HG02588 (cell line): ENCODE results near the gene DNASE1L1.

ENCODE experiments used
- ATAC-seq: cut with Tn5 transposase; IDR thresholded peaks from one replicate; pipeline ENCODE4 v1.9.1; 2021; ENCODE audit warnings: mild to moderate bottlenecking, moderate library complexity; ENCODE audit not compliant: unreplicated experiment

DNASE1L1 gene

DNA sequence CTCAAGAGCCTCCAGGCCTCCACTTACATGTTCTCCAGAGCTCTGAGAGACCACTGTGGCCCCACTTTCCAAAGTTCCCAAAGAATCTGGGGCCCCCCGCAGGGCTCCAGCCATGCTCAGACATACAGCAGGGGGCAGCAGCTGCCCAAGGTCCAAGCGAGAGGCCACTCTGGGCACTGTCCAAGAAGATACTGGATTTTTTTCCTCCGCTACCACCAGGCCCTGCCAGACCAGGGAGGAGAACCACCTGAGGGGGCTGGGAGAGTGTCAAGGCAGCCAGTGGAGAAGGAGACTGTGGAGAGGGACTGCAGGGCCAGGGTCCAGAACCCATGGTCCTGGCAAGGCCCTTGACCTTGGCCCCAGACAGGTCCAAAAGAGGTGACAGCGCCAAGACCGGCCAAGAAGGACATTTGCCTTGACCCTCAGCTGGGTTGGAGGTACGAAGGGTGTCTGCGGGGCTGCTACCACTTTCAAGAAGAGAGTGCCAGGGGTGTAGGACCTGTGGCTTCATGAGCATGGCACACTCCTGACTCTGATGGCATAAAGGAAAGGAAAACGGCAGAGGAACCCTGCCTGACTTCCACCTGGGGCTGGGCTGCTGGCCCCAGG is 24.7 kb downstream of the DNASE1L1 start:
- no peak for ATAC-seq

- no peak for ATAC-seq
Measured at GRCh38 chrX:154383359-154384283, 25.4 kb downstream of the DNASE1L1 start.

GRCh38 chrX:154382483-154383069 is 26.5 kb downstream of the DNASE1L1 start:
- ATAC-seq, result no peak

- no peak for ATAC-seq
Measured at GRCh38 chrX:154381271-154381670, 27.8 kb downstream of the DNASE1L1 start.

DNA sequence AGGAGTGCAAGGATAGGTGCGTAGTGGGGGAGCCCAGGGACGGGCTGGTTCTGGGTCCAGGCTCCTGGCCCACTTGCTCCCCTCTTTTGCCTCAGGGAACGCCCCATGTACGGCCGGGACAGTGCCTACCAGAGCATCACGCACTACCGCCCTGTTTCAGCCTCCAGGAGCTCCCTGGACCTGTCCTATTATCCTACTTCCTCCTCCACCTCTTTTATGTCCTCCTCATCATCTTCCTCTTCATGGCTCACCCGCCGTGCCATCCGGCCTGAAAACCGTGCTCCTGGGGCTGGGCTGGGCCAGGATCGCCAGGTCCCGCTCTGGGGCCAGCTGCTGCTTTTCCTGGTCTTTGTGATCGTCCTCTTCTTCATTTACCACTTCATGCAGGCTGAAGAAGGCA is 28.3 kb downstream of the DNASE1L1 start:
- ATAC-seq, result no peak

- ATAC-seq, result no peak
Measured at GRCh38 chrX:154380153-154380552, 28.9 kb downstream of the DNASE1L1 start.

- ATAC-seq, result peak; percentile 1
Measured at GRCh38 chrX:154379569-154379951, 29.5 kb downstream of the DNASE1L1 start.

DNA sequence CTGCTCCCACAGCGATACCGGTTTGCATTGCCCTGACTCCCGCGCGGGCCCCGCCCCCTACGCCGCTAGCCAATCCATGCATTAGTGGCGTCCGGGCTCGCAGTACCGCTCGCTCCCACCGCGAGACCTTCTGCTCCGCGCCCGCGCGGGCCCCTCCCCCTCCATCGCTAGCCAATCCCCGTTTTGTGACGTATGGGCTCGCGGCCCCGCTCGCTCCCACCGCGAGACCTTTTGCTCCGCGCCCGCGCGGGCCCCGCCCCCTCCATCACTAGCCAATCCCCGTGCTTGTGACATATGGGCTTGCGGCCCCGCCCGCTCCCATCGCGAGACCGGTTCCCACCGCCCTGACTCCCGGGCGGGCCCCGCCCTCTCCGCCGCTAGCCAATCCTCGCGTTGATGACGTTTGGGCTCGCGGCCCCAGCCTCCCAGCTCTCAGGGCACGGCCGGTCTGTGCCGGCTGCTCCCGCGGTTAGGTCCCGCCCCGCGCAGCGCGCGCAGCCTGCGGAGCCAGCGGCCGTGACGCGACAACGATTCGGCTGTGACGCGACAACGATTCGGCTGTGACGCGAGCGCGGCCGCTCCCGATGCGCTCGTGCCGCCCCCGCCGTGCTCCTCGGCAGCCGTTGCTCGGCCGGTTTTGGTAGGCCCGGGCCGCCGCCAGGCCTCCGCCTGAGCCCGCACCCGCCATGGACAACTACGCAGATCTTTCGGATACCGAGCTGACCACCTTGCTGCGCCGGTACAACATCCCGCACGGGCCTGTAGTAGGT is 30.1 kb downstream of the DNASE1L1 start, which contains the start of gene EMD:
EMD (plus strand) TSS at position 497 of the 770 bp plus-strand sequence; CDS start at position 687, 190 bp downstream.
- peak; percentile 77 for ATAC-seq

DNA sequence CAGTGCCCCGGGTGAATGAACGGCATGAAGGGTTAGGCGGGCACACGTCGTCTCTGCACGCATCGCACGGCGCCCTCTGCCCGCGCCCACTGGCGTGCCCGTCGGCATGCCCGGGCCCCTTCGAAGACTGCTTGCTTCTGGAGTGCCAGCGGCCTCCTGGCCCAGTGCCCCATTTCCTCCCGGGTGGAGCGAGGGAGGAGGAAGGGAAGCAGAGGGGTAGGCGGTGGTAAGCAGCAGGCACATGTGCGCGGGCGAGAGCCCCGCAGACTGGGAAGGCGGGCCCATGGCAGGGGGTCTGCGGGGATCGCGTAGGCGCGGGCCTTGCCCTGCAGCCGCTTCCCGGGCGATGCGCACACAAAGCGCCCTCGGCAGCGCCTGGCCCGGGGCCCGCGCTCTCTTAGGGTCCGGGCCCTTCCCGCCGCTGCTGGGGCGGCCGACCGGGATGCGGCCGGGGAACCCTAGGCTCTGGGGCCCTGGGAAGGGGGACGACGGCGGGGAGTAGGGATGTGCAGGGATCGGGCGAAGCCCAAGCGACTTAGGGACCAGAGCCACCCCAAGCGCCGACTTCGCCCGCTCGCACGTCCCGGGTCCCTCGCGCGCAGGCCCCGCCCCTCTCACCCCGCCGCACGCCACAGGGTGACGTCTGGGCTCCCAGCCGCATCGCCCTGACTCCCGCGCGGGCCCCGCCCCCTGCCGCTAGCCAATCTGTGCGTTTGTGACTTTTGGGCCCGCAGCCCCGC is 30.8 kb downstream of the DNASE1L1 start:
- ATAC-seq, result peak; percentile 2

DNA sequence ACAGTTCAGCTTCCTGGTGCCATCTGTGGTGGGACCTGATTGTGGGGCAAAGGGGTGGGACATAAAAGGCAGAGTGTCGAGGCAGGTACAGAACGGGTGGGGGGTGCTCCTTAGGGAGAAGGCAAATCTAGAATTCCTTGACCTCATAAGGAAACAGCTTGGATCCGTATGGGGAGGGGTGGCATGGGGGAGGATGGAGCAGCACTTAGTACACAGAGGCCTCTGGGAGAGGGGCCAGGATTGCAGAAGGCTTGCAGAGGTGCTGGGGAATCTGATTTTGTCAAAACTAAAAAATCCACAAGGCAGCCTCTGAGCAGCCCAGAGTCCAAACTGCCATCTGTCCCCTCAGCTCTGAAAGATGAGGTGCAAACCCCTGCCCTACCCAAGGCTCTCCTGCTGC is 32.3 kb downstream of the DNASE1L1 start:
- ATAC-seq, result no peak

GRCh38 chrX:154375156-154375504 is 33.9 kb downstream of the DNASE1L1 start:
- ATAC-seq, result no peak

GRCh38 chrX:154374313-154375155 is 34.5 kb downstream of the DNASE1L1 start, which contains the start of gene FLNA:
TSS of gene FLNA (minus strand) at chrX:154374634. CDS start at chrX:154371245, 3,389 bp downstream.
- ATAC-seq, result no peak

GRCh38 chrX:154373340-154374306 is 35.4 kb downstream of the DNASE1L1 start:
- no peak for ATAC-seq

- no peak for ATAC-seq
Measured at GRCh38 chrX:154372612-154373022, 36.4 kb downstream of the DNASE1L1 start.

DNA sequence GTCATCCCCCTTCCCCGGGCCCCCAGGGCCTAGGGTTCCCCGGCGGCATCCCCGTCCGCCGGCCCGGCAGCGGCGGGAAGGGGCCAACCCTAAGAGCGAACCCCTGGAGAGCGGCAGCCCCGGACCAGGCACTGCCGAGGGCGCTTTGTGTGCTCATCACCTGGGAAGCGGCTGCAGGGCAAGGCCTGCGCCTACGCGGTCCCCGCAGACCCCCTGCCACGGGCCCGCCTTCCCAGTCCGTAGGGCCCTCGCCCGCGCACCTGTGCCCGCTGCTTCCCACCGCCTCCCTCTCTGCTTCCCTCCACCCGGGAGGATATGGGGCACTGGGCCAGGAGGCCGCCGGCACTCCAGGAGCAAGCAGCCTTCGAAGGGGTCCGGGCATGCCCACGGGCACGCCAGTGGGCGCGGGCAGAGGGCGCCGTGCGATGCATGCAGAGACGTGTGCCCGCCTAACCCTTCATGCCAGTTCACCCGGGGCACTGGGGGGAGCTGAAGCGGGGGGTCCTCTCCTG is 37.2 kb downstream of the DNASE1L1 start:
- no peak for ATAC-seq

GRCh38 chrX:154371017-154371788 is 37.9 kb downstream of the DNASE1L1 start:
- ATAC-seq, result peak; percentile 63

DNA sequence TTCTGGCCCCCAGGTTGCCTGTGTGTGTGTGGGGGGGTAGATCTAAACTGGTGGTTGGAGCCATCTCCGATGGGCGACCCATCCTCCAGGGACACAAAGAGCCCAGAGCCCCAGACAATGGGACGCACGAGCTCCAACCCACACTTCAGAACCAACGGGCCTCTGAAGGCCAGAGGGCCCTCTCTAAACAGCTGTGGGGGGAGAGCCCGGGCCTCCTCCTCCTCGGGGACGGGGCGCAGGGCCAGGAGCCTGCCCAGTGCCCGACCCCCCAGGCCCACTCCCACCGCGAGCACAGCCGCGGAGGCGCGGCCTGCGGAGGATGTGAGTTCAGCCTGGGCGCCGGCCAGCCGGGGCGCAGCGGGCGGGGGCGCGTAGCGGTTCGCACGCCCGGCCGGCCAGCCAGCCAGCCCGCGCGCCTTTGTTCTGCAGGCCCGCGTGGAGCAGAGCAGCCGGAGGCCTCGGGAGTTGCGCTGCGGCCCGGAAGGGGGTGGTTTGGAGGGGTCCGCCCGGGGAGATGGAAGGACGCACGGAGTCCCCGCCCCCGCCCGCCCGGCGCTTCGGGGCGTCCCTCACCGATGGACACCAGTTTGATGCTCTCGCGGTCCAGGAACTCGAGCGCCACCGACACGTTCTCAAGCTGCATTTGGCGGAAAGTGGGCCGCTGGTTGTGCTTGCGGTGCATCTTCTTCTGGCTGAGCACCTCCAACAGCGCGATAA is 38.6 kb downstream of the DNASE1L1 start:
- no peak for ATAC-seq
